Coronary artery (tissue), 2 donors: ENCODE data around the gene CTAGE9.
"Not testable (repeated sequence)": the region's sequence is repeated elsewhere in the genome, so short reads cannot be mapped to it uniquely, and the experiment has no call there.

ENCODE experiments used
- DNase-seq: peaks from one replicate; pipeline ENCODE4 v3.0.0-alpha.2; 2017; ENCODE audit warnings: low spot score
- H3K27ac ChIP-seq, 2 donors: fragments of 200-600 bp; sonication (generic); one replicate each; pipeline ENCODE4 v1.5.1; 2016 to 2019
- H3K4me3 ChIP-seq: fragments of 200-600 bp; sonication (generic); 2 replicates; pipeline ENCODE4 v1.5.1; 2016; ENCODE audit warnings: mild to moderate bottlenecking, moderate library complexity
- CTCF ChIP-seq: fragments of 200-600 bp; sonication (generic); IDR thresholded peaks from one replicate; pipeline ENCODE4 v1.5.1; 2019; ENCODE audit warnings: antibody characterized with exemption

Gene CTAGE9

GRCh38 chr6:131710917-131711316 is at the start of gene CTAGE9:
TSS of gene CTAGE9 (minus strand) at chr6:131711017. CDS start at chr6:131711017, 0 bp downstream.
- not testable (repeated sequence) for H3K4me3 ChIP-seq, H3K27ac ChIP-seq, DNase-seq

- H3K4me3 ChIP-seq, result no peak overlapping the region
- no peak for DNase-seq
- H3K27ac ChIP-seq, result no peak overlapping the region
- TF ChIP-seq CTCF, result no peak
These were observed 48.1 kb upstream of the CTAGE9 start for GRCh38 chr6:131758920-131759319.

GRCh38 chr6:131756039-131756438 is 45.2 kb upstream of the CTAGE9 start:
- TF ChIP-seq CTCF, result no peak
- H3K4me3 ChIP-seq, result no peak overlapping the region
- H3K27ac ChIP-seq, result no peak overlapping the region
- DNase-seq, result no peak

GRCh38 chr6:131755597-131755996 is 44.8 kb upstream of the CTAGE9 start:
- H3K27ac ChIP-seq, result no peak overlapping the region
- no peak for TF ChIP-seq CTCF
- no peak for DNase-seq
- no peak overlapping the region for H3K4me3 ChIP-seq

- TF ChIP-seq CTCF, result no peak
- DNase-seq, result no peak
- H3K4me3 ChIP-seq, result no peak overlapping the region
- H3K27ac ChIP-seq, result no peak overlapping the region
These were observed 44.1 kb upstream of the CTAGE9 start for GRCh38 chr6:131754715-131755567.

- no peak overlapping the region for H3K4me3 ChIP-seq
- no peak for DNase-seq
- no peak for TF ChIP-seq CTCF
- no peak overlapping the region for H3K27ac ChIP-seq
These were observed 43.3 kb upstream of the CTAGE9 start for GRCh38 chr6:131754088-131754487.

GRCh38 chr6:131751012-131751715 is 40.3 kb upstream of the CTAGE9 start:
- not testable (repeated sequence) for H3K27ac ChIP-seq, H3K4me3 ChIP-seq, DNase-seq

- Histone ChIP-seq H3K4me3 (no peak overlapping the region), H3K27ac (no peak overlapping the region)
- DNase-seq, result no peak
- no peak for TF ChIP-seq CTCF
These were observed 38.2 kb upstream of the CTAGE9 start for GRCh38 chr6:131749023-131749422.
